Stimulated activated CD8-positive, alpha-beta memory T cell treated with anti-CD3 and anti-CD28 coated beads, Interleukin-7, amount 100 ng/mL, for 4 hours (primary cell): ENCODE measurements around the gene PPP4R2.
"Not testable (repeated sequence)": the region's sequence is repeated elsewhere in the genome, so short reads cannot be mapped to it uniquely, and the experiment has no call there.

ENCODE experiments used
- DNase-seq, 2 donors: peaks; one replicate each; pipeline ENCODE4 v3.0.0-alpha.2; 2020; ENCODE audit warnings: low read depth in 2 of 2

PPP4R2 gene

DNA sequence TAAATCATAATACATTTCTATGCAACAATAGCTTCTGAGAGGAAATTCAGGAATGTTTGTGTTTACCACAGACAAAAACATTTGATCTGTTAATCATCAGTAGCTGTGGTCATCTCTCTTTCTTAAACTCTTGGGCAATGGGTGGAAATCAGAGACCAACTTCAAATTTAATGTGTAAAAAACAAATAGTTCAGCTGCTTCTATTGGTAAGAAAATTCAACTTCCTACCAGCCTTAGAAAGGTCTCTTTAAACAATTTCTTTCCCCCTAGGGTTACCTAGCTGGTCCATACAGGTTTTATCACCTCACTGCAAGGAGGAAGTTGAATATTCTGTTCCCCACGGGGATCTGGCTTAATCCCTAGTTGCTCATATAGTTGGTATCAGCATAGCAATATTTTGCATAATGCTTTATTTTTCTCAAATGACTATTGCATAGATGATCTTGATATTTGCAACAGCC, 20.3 kb upstream of the PPP4R2 start:
- no peak for DNase-seq

DNA sequence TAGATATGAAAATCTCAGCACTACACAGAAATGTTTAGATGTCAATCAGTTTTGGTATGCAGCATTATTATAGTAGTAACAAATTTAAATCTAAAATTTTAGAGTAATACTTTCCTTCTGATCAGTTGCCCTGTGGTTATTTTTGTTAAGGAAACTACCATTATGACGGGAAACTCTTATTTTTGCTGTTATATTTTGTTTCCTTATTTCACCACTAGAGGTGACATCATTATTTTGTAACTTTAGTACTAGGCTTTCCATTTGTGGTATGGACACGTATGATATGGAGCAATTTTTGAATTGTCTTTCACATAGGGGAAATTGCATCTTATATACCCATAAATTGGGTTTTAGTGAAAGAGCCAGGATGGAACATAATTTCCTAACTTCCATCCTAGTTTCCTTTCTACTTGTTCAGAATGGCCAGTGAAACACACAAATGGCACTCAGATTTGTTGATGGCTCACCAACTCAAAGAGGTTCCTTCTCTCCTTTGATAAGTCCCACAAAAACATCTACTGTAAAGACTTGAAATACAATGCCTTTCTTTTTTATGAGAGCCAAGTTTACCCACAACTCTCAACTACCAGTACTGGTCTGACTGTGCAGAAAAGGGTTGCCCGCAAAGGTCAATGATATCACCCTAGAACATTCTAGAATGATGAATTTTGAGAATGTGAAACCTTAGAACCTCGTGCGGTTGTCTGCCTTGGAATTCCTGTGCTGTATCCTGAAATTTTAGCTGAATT, 19.4 kb upstream of the PPP4R2 start:
- DNase-seq = no peak

DNA sequence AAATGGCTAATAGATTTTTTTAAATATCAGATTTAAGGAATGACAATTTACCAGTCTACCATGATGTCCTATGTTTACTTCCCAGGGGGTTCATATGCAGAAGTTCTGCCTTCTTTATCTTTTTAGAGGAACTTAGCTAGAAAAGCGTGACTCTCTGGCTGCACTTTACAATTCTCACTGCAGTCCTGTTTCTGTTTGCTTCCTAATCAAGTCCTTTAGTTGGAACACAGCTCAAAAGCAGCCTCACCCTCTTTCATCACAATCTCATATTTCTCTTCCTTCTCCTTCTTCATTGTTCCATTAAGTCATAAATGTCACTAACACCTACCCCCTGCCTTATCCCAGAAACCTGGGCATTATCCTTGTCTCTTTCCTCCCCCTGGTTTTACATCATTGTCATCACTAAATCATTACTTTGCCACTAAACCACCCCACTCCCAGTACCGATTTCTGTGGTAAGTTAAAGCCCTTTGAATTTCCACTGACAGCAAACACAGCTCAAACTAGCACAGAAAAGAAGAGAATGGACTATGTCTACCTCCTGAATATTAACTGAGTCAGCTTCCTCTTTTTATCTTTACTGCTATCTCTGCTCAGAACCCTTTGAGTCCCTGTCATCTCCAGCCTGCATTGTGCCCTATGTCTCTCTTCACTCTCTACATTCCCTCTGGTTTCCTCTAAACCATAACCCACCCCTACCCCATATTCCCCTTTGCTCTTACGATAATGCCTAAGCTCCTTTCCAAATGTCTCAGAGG, 13.8 kb upstream of the PPP4R2 start:
- DNase-seq = no peak

DNA sequence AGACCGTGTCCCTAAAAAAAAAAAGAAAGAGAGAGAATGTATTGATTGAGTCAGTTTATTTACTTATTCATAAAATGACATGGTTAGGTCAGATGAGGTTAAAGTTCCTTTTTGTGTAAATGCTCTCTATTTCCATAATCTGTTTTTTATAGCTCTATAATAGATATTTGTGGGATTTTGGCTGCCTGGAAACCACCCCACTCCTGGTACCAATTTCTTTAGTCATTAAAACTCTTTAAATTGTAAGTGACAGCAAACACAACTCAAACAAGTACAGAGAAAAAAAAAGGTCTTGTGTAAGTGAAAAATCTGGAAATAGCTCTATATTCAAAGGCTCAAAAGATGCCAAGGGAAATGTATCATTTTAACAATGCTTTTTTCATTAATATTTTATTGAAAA, 11.0 kb upstream of the PPP4R2 start:
- no peak for DNase-seq

DNA sequence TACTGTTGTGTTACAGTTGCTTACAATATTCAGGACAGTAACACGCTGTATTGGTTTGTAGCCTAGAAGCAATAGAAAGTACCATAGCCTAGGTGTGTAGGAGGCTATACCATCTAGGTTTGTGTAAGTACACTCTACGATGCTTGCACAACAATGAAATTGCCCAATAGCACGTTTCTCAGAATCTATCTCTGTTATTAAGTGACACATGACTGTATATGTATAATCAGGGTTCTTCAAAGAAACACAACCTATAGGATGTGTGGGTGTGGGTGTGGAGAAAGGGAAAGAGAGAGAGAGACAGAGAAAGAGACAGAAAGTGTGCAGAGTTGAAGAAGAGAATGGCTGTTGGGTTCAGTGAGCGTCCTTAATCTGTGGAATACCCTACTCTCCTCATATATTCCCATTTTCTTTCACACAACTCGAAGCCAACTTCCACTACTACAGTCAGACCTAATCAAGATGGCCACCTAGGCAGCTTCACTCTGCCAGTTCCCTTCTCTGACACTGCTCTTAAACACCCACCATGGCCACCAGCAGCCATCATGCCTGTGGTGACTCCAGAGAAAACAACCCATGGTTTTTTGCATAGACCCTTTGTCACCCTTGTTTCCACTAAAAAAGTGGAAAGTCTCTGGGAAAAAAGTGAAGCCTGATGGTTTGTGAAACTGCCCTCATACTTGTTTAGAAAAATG, 5.8 kb upstream of the PPP4R2 start:
- no peak for DNase-seq

DNA sequence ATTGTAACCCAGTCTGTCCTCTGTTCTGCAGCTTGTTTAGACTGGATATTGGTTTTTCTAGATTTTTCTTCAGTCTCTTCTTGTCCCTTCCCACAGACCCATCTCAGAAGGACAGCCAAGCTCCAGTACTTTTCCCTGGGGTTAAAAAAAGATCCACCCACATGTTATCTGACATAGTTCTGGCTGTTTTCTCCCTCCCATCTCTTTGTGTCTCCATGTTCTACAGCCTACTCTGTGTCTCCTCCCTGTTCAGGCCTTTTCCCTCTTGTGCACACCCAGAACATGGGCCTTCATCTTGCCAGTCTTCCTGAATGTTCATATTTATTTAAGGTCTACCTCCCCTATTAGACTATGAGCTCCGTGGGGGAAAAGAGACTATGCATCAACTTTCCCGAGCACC, 5.1 kb upstream of the PPP4R2 start:
- no peak for DNase-seq

DNA sequence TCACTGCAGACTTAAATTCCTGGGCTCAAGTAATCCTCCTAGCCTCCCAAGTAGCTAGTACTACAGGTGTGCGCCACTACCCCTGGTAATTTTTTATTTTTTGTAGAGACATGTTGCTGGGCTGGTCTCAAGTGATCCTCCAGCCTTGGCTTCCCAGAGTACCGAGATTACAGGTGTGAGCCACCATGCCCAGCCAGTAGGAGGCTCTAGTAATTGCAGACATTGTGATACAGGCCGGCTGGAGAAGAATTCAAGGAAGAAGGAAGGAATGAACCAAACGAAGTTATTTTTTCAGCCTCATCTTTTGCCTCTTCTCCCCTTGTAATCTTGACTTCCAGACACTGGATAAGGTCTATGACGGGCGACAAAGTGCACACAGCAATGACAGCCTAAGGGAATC, 3.2 kb upstream of the PPP4R2 start:
- DNase-seq = no peak

DNA sequence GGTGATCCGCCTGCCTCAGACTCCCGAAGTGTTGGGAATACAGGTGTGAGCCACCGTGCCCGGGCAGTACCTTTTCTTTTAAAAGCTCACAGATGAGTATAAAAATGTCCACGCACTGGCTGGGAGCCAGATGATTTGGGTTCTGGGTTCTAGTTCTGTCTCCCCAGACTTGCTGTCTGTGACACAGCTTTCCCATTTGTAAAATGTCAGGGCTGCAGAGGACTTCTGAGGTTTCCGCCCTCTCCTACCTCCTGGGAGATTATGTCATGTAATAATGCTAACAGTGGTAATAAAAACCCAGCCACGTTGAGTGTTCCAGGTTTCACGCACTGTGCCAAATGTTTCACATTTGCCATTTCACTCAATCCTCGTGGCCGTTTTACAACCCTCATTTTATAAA, 1.3 kb upstream of the PPP4R2 start:
- DNase-seq = no peak

DNA sequence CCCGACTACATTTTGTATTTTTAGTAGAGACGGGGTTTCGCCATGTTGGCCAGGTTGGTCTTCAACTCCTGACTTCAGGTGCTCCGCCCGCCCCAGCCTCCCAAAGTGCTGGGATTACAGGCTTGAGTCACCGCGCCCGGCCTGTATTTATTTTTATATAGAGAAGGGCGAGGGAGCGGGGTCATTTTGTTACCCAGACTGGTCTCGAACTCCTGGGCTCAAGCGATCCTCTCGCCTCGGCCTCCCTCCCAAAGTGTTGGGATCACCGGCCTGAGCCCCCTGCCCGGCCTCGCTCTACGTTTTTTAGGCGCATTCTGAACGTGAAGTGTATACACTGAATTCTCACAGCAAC, 514 bp upstream of the PPP4R2 start:
- DNase-seq = no peak

DNA sequence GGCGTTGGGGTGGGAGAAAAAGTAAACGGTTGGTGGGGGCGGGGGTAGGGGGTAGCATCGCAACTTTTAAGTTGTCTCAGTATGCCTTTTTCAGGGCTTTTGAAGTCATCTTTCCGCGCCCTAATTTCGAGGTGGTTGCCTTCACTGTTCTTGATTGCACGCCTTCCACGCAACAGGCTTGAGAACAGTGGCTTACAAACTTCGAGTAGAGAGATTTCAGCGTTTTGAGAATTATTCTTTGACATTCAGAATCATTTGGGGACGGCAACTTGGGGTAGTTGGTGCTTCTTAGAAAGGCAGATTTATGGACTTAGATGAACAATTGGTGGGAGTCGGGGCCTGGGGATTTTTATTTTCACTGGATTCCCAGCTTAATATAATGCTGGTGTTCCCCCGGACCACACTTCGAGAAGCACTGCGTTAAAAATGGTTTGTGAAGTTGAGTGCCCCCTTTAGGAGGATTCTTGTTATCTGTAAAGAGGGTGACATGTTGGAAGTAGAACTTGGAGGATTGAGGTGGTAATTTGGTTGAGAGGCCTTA, 880 bp downstream of the PPP4R2 start:
- DNase-seq = peak; percentile 4 to 11

DNA sequence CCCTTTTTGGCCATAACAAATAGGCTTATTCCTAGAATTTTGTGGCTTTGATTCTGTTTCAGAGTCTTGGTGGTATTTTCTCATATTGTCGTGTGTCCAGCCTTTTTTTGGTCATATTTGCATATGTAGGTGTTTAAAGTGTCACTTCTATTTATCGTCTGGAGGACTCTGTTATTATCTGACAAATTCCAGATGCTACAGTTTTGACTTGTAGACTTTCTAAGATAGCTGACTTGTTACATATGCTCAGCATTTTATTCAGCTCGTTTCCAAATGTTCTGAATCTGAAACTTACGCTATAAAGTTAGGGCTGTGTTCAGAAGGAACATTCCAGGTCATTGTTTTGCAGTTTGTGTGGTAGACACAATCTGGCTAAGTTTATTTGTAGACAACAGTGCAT, 1.9 kb downstream of the PPP4R2 start:
- DNase-seq = no peak

DNA sequence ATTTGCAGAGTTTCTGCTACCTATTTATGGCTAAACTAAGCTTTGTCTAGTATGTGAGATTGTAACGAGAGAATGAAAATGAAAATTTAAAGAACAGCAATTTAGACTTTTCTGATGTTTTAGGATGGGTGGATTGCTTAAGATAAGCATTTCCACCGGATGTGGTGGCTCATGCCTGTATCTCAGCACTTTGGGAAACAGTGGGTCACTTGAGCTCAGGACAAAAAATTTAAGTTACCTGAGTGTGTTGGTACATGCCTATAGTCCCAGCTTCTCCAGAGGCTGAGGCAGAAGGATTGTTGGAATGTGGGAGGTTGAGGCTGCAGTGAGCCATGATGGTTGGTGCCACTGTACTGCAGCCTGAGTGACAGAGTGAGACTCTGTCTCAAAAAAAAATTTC, 3.3 kb downstream of the PPP4R2 start:
- no peak for DNase-seq

DNA sequence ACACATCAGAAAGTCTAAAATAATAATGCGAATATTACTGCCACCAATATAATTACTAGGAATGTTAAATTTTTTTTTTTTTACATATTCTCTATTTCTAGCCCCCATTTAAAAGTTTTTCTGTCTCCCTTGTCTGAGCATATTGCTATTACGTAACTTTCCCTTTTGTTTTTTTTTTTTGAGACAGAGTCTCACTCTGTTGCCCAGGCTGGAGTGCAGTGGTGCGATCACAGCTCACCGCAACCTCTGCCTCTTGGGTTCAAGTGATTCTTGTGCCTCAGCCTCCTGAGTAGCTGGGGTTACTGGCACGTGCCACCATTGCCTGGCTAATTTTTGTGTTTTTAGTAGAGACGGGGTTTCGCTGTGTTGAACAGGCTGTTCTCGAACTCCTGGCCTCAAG, 6.4 kb downstream of the PPP4R2 start:
- DNase-seq = not testable (repeated sequence)

DNA sequence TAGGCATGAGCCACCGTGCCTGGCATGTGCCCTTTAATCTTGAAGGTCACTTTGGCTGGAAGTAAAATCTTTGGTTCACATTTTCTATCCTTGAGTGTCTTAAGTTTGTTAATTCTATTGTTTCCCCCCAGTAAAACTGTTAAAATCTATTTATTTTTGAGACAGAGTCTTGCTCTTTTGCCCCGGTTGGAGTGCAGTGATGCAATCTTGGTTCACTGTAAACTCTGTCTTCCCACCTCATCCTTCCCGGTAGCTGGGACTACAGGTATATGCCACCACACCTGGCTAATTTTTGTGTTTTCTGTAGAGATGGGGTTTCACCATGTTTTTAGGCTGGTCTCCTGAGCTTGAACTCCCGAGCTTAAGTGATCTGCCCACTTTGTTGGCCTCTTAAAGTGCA, 7.7 kb downstream of the PPP4R2 start:
- no peak for DNase-seq

DNA sequence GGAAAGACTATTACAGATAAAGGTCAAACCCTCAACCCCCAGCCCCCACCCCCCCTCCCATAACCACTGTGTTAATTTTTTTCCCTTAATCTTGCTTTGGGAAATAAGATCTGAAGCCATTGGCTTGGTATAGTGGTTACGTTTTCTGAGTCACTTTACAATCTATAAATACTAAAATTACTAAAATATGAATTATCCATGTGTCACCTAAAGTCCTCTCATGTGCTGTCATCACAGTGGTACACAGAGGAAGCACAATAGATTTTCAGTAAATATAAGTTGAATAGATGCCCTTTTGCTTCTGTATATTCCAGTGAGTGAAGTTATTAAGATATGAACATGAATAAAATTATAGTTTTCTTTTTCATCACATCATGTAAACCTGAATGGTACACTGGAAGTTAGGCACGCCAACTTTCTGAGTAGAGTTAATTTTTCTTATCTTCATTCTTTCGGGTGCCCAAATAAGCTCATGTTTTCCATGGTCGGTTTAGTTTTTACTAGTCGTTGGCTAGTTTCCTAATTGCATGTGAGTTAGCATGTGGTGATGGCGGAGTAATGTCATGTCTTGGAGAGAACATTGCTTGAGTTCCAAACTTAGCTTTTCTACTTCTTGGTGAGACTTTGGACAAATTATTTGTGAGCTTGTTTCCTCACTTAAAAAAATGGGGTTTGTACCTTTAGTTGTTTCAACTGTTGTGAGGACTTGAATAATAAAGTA, 11.5 kb downstream of the PPP4R2 start:
- DNase-seq = no peak

DNA sequence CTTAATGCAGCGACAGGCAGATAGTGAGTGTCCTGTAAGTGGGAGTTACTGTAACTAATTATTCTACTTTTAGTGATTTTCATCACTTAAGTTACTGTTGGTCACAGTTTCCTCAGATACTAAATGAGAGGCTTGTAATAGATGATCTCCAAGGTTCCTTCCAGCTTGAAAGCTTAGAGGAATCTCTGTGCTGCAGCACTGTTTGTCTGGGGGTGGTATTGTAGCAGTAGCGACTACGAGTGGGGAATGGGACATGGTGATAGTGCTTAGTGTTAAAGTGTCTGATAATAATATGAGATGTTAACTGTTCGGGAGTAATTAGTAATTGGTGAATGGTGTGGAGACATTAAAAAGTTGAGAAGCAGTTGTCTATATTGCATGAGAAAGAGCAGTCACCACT, 12.4 kb downstream of the PPP4R2 start:
- DNase-seq = no peak

DNA sequence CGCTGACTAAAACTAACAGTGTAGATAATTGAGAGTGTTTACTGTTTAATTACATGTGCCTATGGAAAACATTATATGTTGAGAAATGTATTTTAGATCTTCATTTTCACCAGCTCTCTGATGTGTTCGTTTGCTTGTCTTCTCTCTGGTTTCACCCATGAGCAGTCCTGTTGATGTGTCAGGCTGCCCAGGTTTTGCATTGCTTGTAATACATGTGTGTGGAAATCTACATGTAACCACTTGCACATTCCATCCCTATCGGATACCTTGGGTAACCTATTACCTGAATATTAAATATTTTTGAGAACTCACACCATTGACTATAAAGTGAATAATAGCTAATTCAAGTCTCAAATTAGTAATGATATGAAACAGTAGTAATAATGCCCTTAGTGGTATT, 13.1 kb downstream of the PPP4R2 start:
- no peak for DNase-seq

DNA sequence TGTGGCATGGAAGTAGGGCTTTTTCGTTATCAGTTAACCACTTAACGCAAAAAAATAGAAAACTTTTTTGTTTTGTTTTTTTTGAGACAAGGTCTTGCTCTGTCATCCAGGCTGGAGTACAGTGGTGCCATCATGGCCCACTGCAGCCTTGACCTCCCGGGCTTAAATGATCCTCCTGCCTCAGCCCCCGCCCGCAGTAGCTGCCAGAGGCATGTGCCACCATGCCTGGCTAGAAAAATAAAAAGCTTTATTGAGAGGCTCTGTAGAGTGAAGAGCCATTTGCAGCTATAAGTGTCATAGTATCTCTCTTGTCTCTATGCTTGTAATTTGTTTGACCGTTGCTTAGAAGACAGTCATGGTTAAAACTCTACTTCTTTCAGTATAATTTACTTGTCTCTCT, 13.5 kb downstream of the PPP4R2 start:
- no peak for DNase-seq

DNA sequence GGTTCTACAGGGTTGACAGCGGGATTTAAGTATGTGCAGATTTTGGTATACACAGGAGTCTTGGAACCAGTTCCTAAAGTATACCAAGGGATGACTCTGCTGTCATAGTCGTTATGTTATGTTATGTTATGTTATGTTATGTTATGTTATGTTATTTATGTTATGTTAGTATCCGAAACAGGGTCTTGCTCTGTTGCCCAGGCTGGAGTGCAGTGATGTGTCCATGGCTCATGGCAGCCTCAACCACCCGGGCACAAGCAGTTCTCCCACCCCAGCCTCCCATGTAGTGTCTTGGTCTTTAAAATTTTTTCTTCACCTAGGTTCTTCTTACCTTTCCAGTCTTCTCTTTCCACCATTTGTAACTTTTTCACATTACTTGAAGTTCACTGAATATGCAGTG, 21.7 kb downstream of the PPP4R2 start:
- DNase-seq = no peak

DNA sequence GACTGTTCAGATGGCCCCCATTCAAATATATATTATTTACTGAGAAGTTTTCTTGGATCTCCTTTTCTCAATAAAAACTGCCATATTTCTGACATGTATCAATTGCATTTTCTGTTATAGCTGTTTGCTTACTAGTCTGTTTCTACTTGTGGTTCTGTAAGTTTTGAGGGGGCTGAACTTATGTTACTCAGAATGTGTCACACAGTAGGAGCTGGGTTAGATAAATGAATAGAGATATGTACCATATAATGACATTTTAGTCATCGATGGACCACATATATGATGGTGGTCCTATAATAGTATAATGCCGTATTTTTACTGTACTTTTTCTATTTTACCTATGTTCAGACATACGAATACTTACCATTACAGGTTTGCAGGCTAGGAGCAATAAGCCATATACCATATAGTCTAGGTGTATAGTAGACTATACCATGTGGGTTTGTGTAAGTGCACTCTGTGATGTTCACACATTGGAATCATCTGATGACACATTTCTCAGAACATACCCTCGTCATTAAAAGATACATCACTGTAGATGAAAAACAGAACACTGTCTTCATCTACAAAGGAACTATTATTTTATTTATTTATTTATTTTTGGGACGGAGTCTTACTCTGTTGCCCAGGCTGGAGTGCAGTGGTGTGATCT, 22.3 kb downstream of the PPP4R2 start:
- no peak for DNase-seq

DNA sequence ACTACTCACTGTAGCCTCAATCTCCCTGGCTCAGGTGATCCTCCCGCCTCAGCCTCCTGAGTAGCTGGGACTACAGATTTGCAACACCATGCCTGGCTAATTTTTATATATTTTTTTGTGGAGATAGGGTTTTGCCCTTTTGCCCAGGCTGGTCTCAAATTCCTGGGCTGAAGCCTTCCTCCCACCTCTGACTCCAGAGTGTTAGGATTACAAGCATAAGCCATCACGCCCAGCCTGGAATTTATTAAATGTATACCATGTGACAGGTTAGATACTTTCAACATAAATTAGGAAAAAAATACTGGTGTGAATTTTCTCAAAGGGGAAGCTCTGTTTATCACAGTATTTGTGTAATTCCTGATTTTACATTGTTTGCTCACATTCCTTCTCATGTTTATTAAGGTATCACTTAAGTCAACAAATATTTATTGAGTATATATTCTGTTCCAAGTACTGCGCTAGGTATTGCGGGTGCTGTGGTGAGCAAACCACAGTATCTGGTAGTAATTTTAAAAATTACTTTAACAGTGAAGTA, 24.8 kb downstream of the PPP4R2 start:
- no peak for DNase-seq
